ENCODE measurements around the gene MACROH2A1.

DNA sequence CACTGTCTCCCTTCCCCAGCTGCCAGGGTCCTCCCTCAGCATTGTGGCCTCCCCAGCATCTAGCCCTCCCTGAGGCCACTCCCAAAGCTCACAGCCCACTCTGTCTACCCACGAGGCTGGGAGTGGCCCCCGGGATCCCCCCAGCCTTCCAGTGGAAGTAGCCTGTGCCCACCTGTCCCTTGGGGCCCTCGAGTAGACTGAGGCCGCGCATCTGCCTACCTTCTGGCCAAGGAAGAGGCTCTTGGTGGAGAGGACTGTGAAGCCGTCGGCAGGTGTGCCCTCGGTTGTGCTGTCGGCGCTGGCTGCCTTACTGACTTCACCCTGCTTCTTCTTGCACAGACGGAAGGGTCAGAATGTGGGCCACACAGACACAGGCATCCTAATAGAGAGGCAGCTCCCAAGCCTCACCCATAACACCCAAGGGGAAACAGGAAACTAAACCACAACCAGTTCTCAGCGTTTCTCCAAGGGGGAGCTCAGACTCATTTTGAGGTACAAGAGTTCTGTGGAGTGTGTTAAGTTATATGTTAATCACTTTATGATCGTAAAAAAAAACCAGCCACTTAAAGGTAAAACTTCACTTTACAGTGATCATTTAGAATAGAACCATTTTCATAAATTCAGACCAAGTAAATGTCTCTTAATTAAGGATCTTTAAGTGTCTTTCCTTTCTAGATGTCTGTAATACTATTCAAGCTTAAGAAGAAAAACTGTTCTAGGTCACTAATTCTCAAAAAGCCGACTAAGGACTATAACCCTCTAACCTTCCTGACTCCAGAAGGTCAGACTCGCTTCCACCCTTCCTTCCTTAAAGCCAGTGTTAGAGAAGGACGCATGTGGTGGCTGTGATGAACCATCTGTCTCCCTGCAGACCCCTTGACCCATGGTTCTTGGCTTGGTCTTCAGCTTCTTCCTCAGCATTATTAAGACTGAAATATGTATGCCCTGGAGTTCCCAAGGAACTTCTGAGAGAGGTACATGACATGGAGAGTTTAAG lies 38.5 kb downstream of the MACROH2A1 start:
- TF ChIP-seq, protein P1, sequence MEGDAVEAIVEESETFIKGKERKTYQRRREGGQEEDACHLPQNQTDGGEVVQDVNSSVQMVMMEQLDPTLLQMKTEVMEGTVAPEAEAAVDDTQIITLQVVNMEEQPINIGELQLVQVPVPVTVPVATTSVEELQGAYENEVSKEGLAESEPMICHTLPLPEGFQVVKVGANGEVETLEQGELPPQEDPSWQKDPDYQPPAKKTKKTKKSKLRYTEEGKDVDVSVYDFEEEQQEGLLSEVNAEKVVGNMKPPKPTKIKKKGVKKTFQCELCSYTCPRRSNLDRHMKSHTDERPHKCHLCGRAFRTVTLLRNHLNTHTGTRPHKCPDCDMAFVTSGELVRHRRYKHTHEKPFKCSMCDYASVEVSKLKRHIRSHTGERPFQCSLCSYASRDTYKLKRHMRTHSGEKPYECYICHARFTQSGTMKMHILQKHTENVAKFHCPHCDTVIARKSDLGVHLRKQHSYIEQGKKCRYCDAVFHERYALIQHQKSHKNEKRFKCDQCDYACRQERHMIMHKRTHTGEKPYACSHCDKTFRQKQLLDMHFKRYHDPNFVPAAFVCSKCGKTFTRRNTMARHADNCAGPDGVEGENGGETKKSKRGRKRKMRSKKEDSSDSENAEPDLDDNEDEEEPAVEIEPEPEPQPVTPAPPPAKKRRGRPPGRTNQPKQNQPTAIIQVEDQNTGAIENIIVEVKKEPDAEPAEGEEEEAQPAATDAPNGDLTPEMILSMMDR (IDR thresholded peaks at IDR 0.05), result no peak
- TF ChIP-seq POLR2A (IDR thresholded peaks at IDR 0.05) (no peak), POLR2AphosphoS5 (IDR thresholded peaks at IDR 0.05) (no peak), EP300 (IDR thresholded peaks at IDR 0.05) (no peak)
